Activated B cell treated with CpG ODN at 0.5 μM for 24 hours (primary cell): ENCODE measurements around the gene DIP2C. TPM values are rescaled to one million over a fixed set of nuclear protein-coding genes. Genes with fewer than 3 reads are reported as not detected.

Source experiments
- ATAC-seq: fragments of 200-7000 bp; cut with Tn5 transposase; one replicate; pipeline ENCODE4 v1.10.0; 2021; ENCODE audit warnings: low read depth, mild to moderate bottlenecking, moderate library complexity
- CTCF ChIA-PET: fragments of 350-600 bp; sonication (Branson Sonifier 250); formaldehyde crosslinking; loops from one replicate; lab custom pipeline; 2021; ENCODE audit warnings: antibody characterized with exemption; lab: Charles Lee
- POLR2A ChIA-PET: fragments of 350-600 bp; sonication (Branson Sonifier 250); formaldehyde crosslinking; loops from one replicate; lab custom pipeline; 2021; ENCODE audit warnings: antibody characterized with exemption; lab: Charles Lee
- DNase-seq: peaks from one replicate; pipeline ENCODE4 v3.0.0; 2022
- H3K27ac Mint-ChIP-seq: one replicate; pipeline ENCODE4 v1.8.0; 2020; ENCODE audit warnings: mixed read lengths
- H3K27me3 Mint-ChIP-seq: one replicate; pipeline ENCODE4 v1.8.0; 2021; ENCODE audit warnings: mixed read lengths
- H3K36me3 Mint-ChIP-seq: one replicate; pipeline ENCODE4 v1.8.0; 2021; ENCODE audit warnings: low read depth, mixed read lengths
- H3K4me1 Mint-ChIP-seq: one replicate; pipeline ENCODE4 v1.8.0; 2021; ENCODE audit warnings: mixed read lengths
- H3K4me3 Mint-ChIP-seq: one replicate; pipeline ENCODE4 v1.8.0; 2020; ENCODE audit warnings: mild to moderate bottlenecking, mixed read lengths
- H3K9me3 Mint-ChIP-seq: one replicate; pipeline ENCODE4 v1.8.0; 2020; ENCODE audit warnings: mixed read lengths
- intact Hi-C: fragments of 100-400 bp; cut with micrococcal nuclease; formaldehyde crosslinking; loops from one replicate; pipeline ENCODE4 v1.15.1; 2024
- total RNA-seq: library from RNA; stranded (reverse); gene quantifications from 2 replicates; pipeline ENCODE4 v1.2.3, GENCODE V29; 2022
- TF ChIP-seq, protein P1 (sequence below): fragments of 200-600 bp; IDR thresholded peaks from one replicate; pipeline ENCODE4 v1.8.0; 2022; ENCODE audit warnings: antibody characterized with exemption, mild to moderate bottlenecking

Gene DIP2C
- total RNA-seq, 1 donor from 2014 or later, result 0.49 TPM

DNA sequence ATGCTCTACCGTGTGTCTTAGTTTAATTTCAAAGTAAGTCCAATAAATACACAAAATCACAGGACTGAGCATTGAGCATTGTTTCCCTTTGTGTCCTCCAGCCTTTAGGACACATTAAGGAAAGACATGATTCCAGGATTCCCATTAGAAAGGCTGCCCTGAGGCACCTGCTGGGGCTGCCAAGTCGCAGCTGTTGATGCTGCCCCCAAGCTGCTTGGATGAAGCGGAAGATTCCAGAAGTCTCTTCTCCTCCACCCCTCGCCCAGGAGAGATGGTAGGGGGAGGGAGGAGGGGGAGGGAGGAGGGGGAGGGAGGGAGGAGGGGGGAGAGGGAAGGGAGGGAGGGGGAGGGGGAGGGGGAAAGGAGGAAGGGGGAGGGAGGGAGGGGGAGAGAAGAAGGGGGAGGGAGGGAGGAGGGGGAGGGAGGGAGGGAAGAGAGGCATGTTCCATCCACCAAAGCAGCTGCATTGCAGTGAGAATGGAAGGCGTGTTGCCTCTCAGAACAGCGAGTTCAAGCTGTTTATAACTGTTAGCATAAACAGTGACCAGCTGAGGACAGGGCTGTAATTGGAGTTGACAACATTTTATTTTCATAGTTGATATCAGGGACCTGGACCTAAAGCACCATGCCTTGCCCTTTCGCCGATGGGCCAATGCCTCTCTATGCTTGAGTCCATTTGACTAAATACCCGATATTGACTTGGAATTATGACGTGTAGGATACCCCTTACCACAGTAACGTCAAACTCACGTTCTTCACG is 67.3 kb downstream of the DIP2C start:
- Mint-ChIP-seq H3K4me1 (peaks cover 26% of the 10 kb centered on the region), H3K27me3 (peaks cover 44% of the 10 kb centered on the region), H3K27ac (no peak overlapping the region), H3K36me3 (no peaks in the 10 kb centered on the region), H3K4me3 (no peak overlapping the region), H3K9me3 (no peaks in the 10 kb centered on the region)
- DNase-seq (no peak), ATAC-seq (no peak)
- ChIA-PET CTCF (no interaction called here), POLR2A (no interaction called here)
- intact Hi-C loops, result no loop called here
- TF ChIP-seq, protein P1, sequence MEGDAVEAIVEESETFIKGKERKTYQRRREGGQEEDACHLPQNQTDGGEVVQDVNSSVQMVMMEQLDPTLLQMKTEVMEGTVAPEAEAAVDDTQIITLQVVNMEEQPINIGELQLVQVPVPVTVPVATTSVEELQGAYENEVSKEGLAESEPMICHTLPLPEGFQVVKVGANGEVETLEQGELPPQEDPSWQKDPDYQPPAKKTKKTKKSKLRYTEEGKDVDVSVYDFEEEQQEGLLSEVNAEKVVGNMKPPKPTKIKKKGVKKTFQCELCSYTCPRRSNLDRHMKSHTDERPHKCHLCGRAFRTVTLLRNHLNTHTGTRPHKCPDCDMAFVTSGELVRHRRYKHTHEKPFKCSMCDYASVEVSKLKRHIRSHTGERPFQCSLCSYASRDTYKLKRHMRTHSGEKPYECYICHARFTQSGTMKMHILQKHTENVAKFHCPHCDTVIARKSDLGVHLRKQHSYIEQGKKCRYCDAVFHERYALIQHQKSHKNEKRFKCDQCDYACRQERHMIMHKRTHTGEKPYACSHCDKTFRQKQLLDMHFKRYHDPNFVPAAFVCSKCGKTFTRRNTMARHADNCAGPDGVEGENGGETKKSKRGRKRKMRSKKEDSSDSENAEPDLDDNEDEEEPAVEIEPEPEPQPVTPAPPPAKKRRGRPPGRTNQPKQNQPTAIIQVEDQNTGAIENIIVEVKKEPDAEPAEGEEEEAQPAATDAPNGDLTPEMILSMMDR, result no peak

DNA sequence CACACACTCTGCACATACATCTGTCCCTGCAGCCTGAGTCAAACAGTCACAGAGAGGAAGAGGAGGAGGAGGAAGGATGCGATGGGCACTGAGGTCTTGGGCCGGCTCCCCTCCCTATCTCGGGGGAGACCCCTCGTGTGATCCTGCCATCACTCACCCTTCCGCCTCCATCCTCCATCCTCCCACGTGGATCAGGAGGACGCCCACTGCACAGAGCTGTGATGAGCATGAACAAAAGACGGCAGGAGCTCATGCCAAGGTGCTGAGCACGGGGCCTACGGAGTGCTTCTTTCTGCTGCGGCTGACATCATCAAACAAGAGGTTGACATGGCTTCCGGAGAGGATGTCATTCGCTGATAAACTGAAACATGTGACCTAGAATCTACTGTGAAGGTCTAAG is 68.0 kb downstream of the DIP2C start:
- ATAC-seq, result no peak
- Mint-ChIP-seq H3K36me3 (no peaks in the 10 kb centered on the region), H3K4me3 (no peak overlapping the region), H3K27ac (no peak overlapping the region), H3K27me3 (peaks cover 45% of the 10 kb centered on the region), H3K9me3 (no peaks in the 10 kb centered on the region), H3K4me1 (peaks cover 26% of the 10 kb centered on the region)
- DNase-seq, result no peak
- CTCF ChIA-PET, result no interaction called here
- intact Hi-C loops, result no loop called here
- POLR2A ChIA-PET, result no interaction called here
- TF ChIP-seq, protein P1, result no peak

DNA sequence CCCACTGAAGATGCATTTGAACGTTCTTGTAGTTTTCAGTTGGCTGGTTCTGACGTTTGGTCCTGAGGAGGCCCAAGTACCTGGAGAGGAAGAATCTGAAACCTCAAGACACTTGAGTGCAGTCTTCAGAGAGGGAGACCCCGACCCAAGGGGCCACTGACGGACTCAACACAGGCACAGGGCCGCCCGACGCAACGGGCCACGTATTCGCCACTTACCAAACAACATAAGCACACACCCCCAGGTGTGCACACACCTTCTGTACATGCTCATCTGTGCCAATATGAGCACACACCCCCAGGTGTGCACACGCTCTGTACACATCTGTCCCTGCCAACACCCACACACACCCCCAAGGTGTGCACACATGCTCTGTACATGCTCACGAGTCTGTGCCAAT is 68.5 kb downstream of the DIP2C start:
- POLR2A ChIA-PET, result no interaction called here
- Mint-ChIP-seq H3K4me1 (peaks cover 26% of the 10 kb centered on the region), H3K36me3 (no peaks in the 10 kb centered on the region), H3K27me3 (peaks cover 47% of the 10 kb centered on the region), H3K4me3 (no peak overlapping the region), H3K9me3 (no peaks in the 10 kb centered on the region), H3K27ac (no peak overlapping the region)
- intact Hi-C loops, result no loop called here
- ATAC-seq (no peak), DNase-seq (no peak)
- CTCF ChIA-PET, result no interaction called here
- TF ChIP-seq, protein P1, result no peak

DNA sequence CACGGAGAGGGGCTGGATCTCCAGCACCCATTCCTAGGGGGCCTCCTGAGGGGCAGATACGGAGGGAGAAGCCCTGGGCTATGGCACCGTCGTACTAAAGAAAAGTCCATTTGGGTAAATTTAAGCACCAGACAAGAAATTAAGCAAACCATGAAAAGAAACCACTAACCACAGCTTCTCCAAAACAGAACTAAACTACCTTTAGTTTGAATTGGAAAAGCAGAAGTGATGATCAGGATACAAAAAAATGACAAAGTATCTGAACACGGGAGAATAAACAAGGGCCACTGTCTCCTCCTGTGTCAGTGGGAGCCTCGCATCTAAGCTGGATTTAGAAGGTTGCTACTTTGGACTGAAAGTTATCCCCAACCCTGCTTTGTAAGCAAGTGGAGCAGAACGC is 69.1 kb downstream of the DIP2C start:
- H3K27me3 Mint-ChIP-seq, result peaks cover 49% of the 10 kb centered on the region
- no peak overlapping the region for H3K27ac Mint-ChIP-seq
- TF ChIP-seq, protein P1, result no peak
- POLR2A ChIA-PET, result no interaction called here
- H3K4me1 Mint-ChIP-seq, result peaks cover 26% of the 10 kb centered on the region
- DNase-seq (no peak), ATAC-seq (peak; percentile 49)
- H3K9me3 Mint-ChIP-seq, result no peaks in the 10 kb centered on the region
- no peaks in the 10 kb centered on the region for H3K36me3 Mint-ChIP-seq
- intact Hi-C loops, result no loop called here
- H3K4me3 Mint-ChIP-seq, result peak overlapping the region; percentile 61
- CTCF ChIA-PET, result no interaction called here

DNA sequence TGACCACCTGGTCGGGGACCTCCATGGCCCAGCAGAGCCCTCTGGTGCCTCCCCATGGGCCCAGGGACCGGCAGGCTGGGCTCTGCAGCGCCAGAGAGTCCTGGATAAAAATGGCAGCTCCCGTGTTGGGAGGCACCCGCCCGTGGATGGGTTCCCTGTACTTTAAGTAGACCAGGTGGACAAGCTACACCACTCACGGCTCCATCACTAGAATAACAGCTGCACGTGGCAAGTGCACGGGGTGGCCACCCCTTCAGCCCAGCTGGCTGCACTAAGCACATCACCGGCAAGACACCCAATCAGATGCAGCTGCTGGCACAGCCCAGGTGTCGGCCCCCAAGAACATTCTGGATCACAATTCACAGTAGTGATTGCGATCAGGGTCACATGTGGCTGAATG is 69.8 kb downstream of the DIP2C start:
- DNase-seq (no peak), ATAC-seq (peak; percentile 18)
- Mint-ChIP-seq H3K4me1 (peaks cover 26% of the 10 kb centered on the region), H3K9me3 (no peaks in the 10 kb centered on the region), H3K27me3 (peaks cover 49% of the 10 kb centered on the region), H3K36me3 (no peaks in the 10 kb centered on the region), H3K4me3 (peak overlapping the region; percentile 61), H3K27ac (no peak overlapping the region)
- POLR2A ChIA-PET, result no interaction called here
- intact Hi-C loops, result no loop called here
- CTCF ChIA-PET, result no interaction called here
- TF ChIP-seq, protein P1, result no peak
